ENCODE data around the gene GAREM1. TPM values are rescaled to one million over a fixed set of nuclear protein-coding genes. Genes with fewer than 3 reads are reported as not detected.

The GAREM1 gene
- 4.2 to 8.2 TPM (median 6.1 TPM) in 5 replicates for total RNA-seq (2022; extraction: Qiagen RNA extraction)

DNA sequence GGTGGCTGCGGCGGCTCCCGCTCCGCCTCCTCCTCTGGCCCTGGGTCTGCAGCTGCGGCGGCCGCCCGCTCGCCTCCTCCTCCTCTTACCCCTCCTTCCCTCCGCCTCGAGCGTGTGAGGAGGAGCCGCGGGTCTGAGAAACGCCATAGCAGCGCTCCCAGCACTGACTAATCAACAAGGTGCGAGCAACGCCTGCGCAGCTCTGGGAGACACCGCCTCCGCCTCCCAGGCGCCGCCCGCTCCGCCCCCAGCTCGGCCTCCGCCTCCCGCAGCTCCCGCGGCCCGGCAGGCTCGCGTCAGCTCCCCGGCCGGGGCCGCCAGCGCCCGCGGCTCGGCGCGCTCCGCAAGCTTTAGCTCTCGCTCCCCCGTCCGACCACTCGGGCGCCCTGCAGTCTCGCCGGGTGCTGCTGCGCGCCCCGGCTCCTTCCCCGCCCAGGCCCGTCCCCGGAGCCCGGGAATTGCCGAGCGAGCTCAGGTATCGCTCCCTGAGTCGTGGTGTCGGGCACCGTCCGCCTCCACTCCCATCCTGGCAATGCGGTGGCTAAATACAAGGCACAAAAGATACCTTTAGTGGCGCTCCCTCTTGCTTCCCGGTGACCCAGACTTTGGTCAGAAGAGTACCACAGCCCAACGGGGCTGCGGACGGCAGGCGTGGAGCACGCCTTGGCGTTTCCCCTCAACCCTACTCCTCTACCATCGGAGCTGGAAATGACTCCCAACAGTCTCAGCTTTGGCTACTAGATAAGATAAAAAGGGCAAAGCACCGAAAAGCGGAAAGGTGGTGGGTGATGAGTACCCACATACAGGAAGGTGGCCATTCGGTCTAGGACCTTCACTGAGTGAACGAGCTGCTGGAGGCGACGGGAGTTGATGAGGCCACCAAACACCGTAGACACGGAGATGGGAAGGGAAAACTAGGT is at the start of gene GAREM1:
Gene GAREM1 (minus strand): TSS at position 169 of the 920 bp plus-strand sequence. CDS start 454 bp downstream, outside the sequence.

Measured in A549 treated with dexamethasone at 1 μM for 4 hours (cell line).